HFF-Myc (cell line): Measurements from ENCODE around the gene ARHGEF19.
A peak's percentile ranks its signal among the peaks of the same experiment; 100 is the strongest.

Experiments used
- DNase-seq: peaks from one replicate; pipeline ENCODE4 v3.0.0-alpha.2; 2011; ENCODE audit warnings: low read depth; ENCODE audit errors: extremely low read depth
- H3K4me3 ChIP-seq: replicated peaks from 2 replicates; pipeline ENCODE4 v1.5.1; 2011; ENCODE audit warnings: low read depth, mild to moderate bottlenecking, control low read depth, low read length
- CTCF ChIP-seq: IDR thresholded peaks from 2 replicates; pipeline ENCODE4 v1.5.1; 2012; ENCODE audit warnings: mild to moderate bottlenecking, low read depth, low read length, control low read depth; ENCODE audit errors: missing control alignments

Gene ARHGEF19

GRCh38 chr1:16186655-16187235, 25.7 kb downstream of the ARHGEF19 start:
- H3K4me3 ChIP-seq = no peak overlapping the region
- no peak for DNase-seq
- no peak for TF ChIP-seq CTCF

GRCh38 chr1:16184557-16185303, 27.7 kb downstream of the ARHGEF19 start:
- DNase-seq = no peak
- no peak for TF ChIP-seq CTCF
- H3K4me3 ChIP-seq = no peak overlapping the region

- no peak overlapping the region for H3K4me3 ChIP-seq
- no peak for DNase-seq
- no peak for TF ChIP-seq CTCF
Measured at GRCh38 chr1:16183765-16184556, 28.5 kb downstream of the ARHGEF19 start.

- DNase-seq = no peak
- TF ChIP-seq CTCF = no peak
- no peak overlapping the region for H3K4me3 ChIP-seq
Measured at GRCh38 chr1:16183179-16183578, 29.3 kb downstream of the ARHGEF19 start.

GRCh38 chr1:16181887-16182719, 30.3 kb downstream of the ARHGEF19 start:
- H3K4me3 ChIP-seq = no peak overlapping the region
- no peak for TF ChIP-seq CTCF
- DNase-seq = peak; percentile 83

GRCh38 chr1:16180291-16180824, 32.1 kb downstream of the ARHGEF19 start:
- no peak for DNase-seq

More at GRCh38 chr1:16180291-16180824, 32.1 kb downstream of the ARHGEF19 start:
- no peak overlapping the region for H3K4me3 ChIP-seq
- TF ChIP-seq CTCF = no peak
